ENCODE results near the gene GREM2. TPM values are rescaled to one million over a fixed set of nuclear protein-coding genes. Genes with fewer than 3 reads are reported as not detected.

The GREM2 gene
- total RNA-seq, 1 donor from 2014 or later: 0.48 TPM

DNA sequence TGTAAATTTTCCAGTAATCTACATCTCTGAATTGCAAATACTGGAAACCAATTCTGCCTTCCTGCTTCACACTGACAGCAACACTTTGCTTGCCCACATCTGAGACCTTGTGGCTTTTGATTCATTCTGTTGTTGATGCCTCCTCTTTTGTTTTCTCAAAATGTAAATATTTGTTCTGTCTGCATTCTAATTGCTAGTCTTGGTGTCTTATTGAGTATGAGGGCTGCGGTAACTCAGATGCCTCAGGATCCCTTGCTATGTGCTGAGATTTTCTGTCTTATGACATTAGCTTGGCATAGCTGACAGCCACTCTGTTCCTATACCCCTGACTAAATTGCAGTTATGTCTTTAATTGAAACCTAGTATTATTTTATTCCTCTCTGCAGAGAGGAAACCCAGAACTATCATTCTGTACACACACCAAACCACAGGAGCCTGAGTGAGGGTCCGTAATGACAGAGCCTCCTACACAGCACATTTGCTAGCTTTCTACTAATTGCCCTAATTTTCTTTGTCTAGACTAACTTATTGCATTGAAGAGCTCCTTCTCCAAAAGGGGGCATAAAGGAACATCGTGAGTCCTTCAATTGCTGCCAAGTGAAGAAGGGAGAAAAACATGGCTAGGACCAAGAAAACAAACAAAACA is 72.1 kb downstream of the GREM2 start:
- peaks cover 14% of the 10 kb centered on the region for H3K4me1 Mint-ChIP-seq (ENCODE audit: low read depth)
- H3K36me3 Mint-ChIP-seq (ENCODE audit: insufficient read depth): no peaks in the 10 kb centered on the region
- H3K27me3 Mint-ChIP-seq: no peaks in the 10 kb centered on the region
- DNase-seq (ENCODE audit: low spot score, unreplicated experiment): no peak
- H3K9me3 Mint-ChIP-seq (ENCODE audit: low read depth): peaks cover 6% of the 10 kb centered on the region
- TF ChIP-seq, protein P1, sequence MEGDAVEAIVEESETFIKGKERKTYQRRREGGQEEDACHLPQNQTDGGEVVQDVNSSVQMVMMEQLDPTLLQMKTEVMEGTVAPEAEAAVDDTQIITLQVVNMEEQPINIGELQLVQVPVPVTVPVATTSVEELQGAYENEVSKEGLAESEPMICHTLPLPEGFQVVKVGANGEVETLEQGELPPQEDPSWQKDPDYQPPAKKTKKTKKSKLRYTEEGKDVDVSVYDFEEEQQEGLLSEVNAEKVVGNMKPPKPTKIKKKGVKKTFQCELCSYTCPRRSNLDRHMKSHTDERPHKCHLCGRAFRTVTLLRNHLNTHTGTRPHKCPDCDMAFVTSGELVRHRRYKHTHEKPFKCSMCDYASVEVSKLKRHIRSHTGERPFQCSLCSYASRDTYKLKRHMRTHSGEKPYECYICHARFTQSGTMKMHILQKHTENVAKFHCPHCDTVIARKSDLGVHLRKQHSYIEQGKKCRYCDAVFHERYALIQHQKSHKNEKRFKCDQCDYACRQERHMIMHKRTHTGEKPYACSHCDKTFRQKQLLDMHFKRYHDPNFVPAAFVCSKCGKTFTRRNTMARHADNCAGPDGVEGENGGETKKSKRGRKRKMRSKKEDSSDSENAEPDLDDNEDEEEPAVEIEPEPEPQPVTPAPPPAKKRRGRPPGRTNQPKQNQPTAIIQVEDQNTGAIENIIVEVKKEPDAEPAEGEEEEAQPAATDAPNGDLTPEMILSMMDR (IDR thresholded peaks at IDR 0.05; ENCODE audit: unreplicated experiment): no peak
- peak overlapping the region; percentile 17 for H3K27ac Mint-ChIP-seq
- H3K4me3 Mint-ChIP-seq (ENCODE audit: low read depth): no peak overlapping the region

DNA sequence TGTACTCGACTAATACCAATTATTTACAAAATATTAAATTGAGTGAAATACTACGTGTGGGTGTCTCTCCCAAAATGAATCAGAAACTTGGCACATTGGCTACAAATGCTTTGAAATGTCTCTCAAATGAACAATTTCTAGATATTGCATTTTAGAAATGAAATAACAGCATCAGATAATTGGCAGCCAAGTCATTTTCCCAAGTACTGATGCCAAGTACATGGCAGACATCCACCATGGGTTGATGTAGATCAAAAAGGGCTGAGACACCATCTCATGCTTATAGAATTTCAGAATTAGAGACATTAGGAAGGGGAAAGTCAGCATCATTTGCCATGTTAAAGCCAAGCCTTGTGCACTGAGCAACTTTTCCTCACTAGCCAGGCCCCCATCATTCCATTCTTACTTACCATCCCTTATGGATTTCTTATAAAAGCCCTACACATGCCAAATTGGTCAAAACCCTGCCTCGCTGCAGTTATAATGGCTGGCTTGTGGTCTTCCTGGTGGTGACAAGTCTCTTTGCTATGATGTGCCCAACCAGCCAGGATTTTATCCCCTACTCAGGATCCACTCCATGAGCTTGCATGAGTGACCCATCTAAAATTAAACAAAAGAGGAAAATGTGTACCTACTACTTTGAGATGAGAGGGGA is 73.1 kb downstream of the GREM2 start:
- Mint-ChIP-seq H3K27me3 (peaks cover 2% of the 10 kb centered on the region), H3K4me3 (ENCODE audit: low read depth) (no peak overlapping the region), H3K9me3 (ENCODE audit: low read depth) (peaks cover 3% of the 10 kb centered on the region), H3K36me3 (ENCODE audit: insufficient read depth) (no peaks in the 10 kb centered on the region), H3K27ac (no peak overlapping the region), H3K4me1 (ENCODE audit: low read depth) (peaks cover 14% of the 10 kb centered on the region)
- DNase-seq (ENCODE audit: low spot score, unreplicated experiment): no peak
- TF ChIP-seq, protein P1 (IDR thresholded peaks at IDR 0.05; ENCODE audit: unreplicated experiment): no peak

DNA sequence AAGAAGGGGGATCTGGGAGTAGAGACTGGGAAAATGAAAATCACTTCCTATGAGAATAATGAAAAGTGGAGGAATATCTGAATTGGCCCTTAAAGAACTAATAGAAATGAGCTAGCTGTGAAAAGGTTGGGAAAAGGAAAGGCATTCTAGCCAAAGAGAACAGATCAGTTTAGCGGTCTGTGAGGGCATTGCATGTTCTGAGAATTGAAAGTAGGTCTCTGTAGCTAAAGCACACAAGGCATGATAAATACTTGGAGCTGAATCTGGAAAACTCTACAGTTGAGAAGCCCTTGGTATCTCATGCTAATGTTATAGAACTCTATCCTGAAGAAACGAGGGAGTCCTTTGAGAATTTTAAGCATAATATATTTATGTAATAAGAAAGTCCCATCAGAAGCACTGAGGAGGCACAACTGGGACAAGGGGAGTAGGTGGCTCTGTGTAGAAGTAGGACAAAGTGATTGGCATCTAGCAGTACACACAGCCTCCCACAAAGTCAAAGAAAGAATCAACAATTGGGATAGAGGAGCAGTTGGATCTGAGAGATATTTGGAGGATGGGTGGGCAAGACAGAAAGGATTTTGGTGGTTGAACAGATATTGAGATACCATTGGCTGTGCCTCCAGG is 78.7 kb downstream of the GREM2 start:
- no peaks in the 10 kb centered on the region for H3K36me3 Mint-ChIP-seq (ENCODE audit: insufficient read depth)
- H3K27me3 Mint-ChIP-seq: peaks cover 13% of the 10 kb centered on the region
- H3K27ac Mint-ChIP-seq: no peak overlapping the region
- H3K4me1 Mint-ChIP-seq (ENCODE audit: low read depth): peaks cover 2% of the 10 kb centered on the region
- no peak overlapping the region for H3K4me3 Mint-ChIP-seq (ENCODE audit: low read depth)
- TF ChIP-seq, protein P1 (IDR thresholded peaks at IDR 0.05; ENCODE audit: unreplicated experiment): no peak
- DNase-seq (ENCODE audit: low spot score, unreplicated experiment): no peak
- peaks cover 3% of the 10 kb centered on the region for H3K9me3 Mint-ChIP-seq (ENCODE audit: low read depth)

GRCh38 chr1:240528591-240528990 is 83.4 kb downstream of the GREM2 start:
- H3K27me3 Mint-ChIP-seq: peaks cover 9% of the 10 kb centered on the region
- no peak for DNase-seq (ENCODE audit: low spot score, unreplicated experiment)
- no peaks in the 10 kb centered on the region for H3K9me3 Mint-ChIP-seq (ENCODE audit: low read depth)
- H3K36me3 Mint-ChIP-seq (ENCODE audit: insufficient read depth): no peaks in the 10 kb centered on the region
- no peak overlapping the region for H3K27ac Mint-ChIP-seq
- no peak overlapping the region for H3K4me3 Mint-ChIP-seq (ENCODE audit: low read depth)
- H3K4me1 Mint-ChIP-seq (ENCODE audit: low read depth): peaks cover 31% of the 10 kb centered on the region
- TF ChIP-seq, protein P1 (IDR thresholded peaks at IDR 0.05; ENCODE audit: unreplicated experiment): no peak

DNA sequence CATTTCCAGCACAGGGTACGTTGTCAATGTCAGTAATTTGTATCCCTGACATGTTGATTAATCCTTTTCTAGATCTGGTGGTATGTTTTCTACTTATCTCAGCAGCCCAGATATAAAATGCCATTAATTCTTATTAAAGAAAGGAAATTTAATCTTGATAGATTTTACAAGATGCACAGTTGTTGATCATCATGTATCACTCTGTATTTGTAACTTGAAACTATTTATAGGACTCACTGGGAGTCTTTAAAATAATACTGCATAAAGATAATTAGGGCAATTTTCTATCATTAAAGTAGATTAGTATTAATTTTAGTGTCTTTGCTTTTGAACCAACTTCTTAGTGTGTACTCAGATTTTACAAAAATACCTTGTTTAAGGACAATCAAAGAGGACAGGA is 84.9 kb downstream of the GREM2 start:
- TF ChIP-seq, protein P1 (IDR thresholded peaks at IDR 0.05; ENCODE audit: unreplicated experiment): no peak
- Mint-ChIP-seq H3K36me3 (ENCODE audit: insufficient read depth) (no peaks in the 10 kb centered on the region), H3K4me1 (ENCODE audit: low read depth) (peaks cover 45% of the 10 kb centered on the region), H3K4me3 (ENCODE audit: low read depth) (peak overlapping the region; percentile 4), H3K27me3 (no peaks in the 10 kb centered on the region), H3K27ac (peak overlapping the region; percentile 3), H3K9me3 (ENCODE audit: low read depth) (no peaks in the 10 kb centered on the region)
- DNase-seq (ENCODE audit: low spot score, unreplicated experiment): no peak

Data from progenitor cell of endocrine pancreas (in vitro differentiated cells).